Heart left ventricle (tissue), 13 donors: Measurements from ENCODE around the gene KMT5B.

Experiments used
- CTCF ChIP-seq, 12 donors: fragments of 200-600 bp; sonication (generic) in 4 of 12; IDR thresholded peaks; one replicate each; pipeline versions ENCODE4 v1.5.0 to v1.8.0; 2018 to 2022; ENCODE audit warnings: antibody characterized with exemption in 12 of 12, mild to moderate bottlenecking in 5 of 12
- POLR2A ChIP-seq, 2 donors: fragments of 450-650 bp; IDR thresholded peaks; one replicate each; pipeline ENCODE4 v1.6.1; 2017; ENCODE audit warnings: antibody characterized with exemption in 2 of 2, mild to moderate bottlenecking in 2 of 2, moderate library complexity in 2 of 2
- donor health status: ischemic (EF 13 %, LVEDD 7.1; RV severe dilation, severe dysfunction).
- donor health status: DM: no; HTN: yes; CAD: no.
- donor health status: DM: no; HTN: no; CAD: no.
- donor health status: ischemic (EF 25% LVEDD 6.9; RV normal size, moderate dysfunction).
- donor health status: ischemic (EF 25% LVEDD 5.7; RV mildly dilated, moderate dysfunction).
- donor health status: ischemic (EF 35%, LVEDD 5.7; RV mildly dilated, moderate dysfunction).
- donor health status: nonischemic (EF 11% LVEDD 7.7; RV severe dilation, severe dysfunction).
- donor health status: DM: yes; HTN: yes; CAD: no.
- donor health status: PGD.
- donor health status: ischemic (EF 29% LVEDD 5.4; RV normal size, mild dysfunction).
- donor health status: nonischemic (EF 23%, LVEDD 6.1; RV moderate dilation, normal function).

- TF ChIP-seq CTCF (IDR thresholded peaks at IDR 0.05) (no peak), POLR2A (IDR thresholded peaks at IDR 0.05) (no peak)
Measured at GRCh38 chr11:68116974-68117373, 96.1 kb downstream of the KMT5B start.
